22Rv1 (cell line): ENCODE data around the gene CHD8.

Experiments
- CTCF ChIP-seq: fragments of 450-650 bp; IDR thresholded peaks from 2 replicates; pipeline ENCODE4 v1.5.1; 2017; ENCODE audit warnings: mild to moderate bottlenecking
- ZFX ChIP-seq: fragments of 450-650 bp; IDR thresholded peaks from 2 replicates; pipeline ENCODE4 v1.6.1; 2017; ENCODE audit warnings: antibody characterized with exemption, borderline replicate concordance

GRCh38 chr14:21379338-21379737, 76.6 kb downstream of the CHD8 start:
- TF ChIP-seq CTCF = no peak
- TF ChIP-seq ZFX = no peak
